Stimulated activated CD4-positive, alpha-beta T cell treated with anti-CD3 and anti-CD28 coated beads, Interleukin-12 subunit alpha, Interleukin-12 subunit beta, amount 100 ng/mL, for 48 hours (primary cell): Measurements from ENCODE around the gene ZNF99.
"Not testable (repeated sequence)": the region's sequence is repeated elsewhere in the genome, so short reads cannot be mapped to it uniquely, and the experiment has no call there.

Source experiments
- DNase-seq, 3 donors: peaks; one replicate each; pipeline ENCODE4 v3.0.0-alpha.2; 2020; ENCODE audit warnings: low read depth in 2 of 3, low spot score in 1 of 3

The ZNF99 gene

DNA sequence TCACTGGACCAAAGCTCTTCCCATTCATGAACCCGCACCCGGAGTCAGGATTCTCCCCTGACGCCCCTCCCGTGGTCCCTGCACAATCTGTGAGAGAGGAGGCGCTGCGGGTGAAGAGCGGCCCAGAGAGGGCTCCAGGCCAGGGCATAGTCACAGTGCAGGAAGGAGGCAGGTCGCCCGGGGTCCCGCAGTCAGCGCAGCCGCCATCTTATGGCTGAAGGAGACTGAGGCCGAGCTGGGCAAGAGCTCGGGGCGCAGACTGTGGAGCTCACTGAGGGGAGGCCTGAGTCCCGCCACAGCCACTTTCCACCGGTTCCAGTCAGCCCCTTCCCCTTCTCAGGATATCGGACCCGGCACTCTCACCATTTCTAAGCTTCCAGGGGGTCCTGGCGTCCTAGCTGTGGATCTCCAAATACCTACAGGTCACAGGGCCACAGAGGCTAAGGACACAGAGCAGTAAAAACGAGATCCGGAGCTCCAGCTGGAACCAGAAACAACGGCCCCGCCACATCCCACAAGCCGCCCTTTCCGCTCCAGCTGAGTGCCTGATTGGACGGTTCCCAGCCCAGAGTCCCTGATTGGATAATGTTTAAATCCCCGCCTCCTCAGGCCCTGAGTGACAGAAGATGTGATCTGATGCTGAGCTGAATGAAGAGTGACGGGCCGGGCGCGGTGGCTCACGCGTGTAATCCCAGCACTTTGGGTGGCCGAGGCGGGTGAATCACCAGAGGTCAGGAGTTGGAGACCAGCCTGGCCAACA, at the start of gene ZNF99:
Gene ZNF99, minus strand, starts transcription at position 501 of the 760 bp plus-strand sequence. Its CDS starts 135 bp downstream, at position 366.
- no peak for DNase-seq

DNA sequence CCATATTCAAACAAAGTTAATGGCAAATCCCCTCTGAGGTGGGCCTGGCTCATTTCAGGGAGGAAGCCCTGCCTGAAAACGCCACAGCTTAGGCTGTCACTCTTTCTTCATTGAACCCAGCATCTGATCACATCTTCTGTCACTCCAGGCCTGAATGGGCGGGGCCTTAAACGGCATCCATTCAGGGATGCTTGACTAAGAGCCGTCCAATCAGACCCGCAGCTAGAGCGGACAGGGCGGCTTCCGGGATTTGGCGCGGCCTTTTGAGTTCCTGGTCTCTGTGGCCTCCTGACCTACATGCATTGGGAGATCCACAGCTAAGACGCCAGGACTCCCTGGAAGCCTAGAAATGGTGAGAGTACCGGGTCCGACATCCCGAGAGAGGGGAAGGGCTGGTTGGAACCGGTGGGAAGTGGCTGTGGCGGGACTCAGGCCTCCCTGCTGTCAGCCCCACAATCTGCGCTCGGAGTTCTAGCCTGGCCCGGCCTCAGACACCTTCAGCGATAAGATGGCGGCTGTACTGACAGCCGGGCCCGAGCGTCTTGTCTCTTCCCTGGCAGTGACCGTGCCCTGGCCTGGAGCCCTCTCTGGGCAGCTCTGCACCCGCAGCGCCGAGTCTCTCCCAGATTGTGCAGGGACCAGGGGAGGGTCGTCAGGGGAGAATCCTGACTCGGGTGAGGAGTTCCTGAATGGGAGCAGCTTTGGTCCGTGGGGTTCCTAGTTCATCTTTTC, 48.2 kb upstream of the ZNF99 start, which contains the start of gene ZNF723:
Gene ZNF723, plus strand, starts transcription at position 261 of the 732 bp plus-strand sequence. Its CDS starts 89 bp downstream, at position 350.
- no peak for DNase-seq

DNA sequence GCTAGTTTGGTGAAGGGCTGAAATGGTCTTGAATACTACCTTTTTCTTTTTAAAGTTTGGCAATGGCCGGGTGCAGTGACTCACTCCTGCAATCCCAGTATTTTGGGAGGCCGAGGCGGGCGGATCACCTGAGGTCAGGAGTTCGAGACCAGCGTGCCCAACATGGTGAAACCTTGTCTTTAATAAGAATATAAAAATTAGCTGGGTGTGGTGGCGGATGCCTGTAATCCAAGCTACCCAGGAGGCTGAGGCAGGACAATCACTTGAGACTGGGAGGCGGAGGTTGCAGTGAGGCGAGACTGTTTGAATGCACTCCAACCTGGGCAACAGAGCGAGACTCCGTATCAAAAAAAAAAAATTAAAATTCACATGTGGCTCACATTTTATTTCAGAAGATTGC, 47.3 kb upstream of the ZNF99 start:
- no peak for DNase-seq

DNA sequence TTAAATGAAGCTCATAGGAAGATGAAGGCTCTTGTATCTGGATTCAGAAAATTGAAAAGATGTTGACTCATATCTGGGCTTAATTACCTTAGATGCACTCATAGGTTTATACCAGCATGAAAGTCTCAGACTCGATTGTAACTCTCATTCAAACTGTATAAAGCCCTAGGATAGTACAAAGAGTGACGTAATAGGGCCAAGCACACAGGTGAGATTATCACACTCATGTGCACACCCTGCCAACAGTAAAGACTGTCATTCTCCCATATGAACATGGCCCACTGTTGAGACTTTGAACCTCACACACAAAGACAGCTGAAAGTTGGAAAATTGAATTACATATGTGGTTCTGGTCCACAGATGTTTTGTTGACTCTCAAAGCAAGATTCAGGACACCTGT, 30.2 kb upstream of the ZNF99 start:
- no peak for DNase-seq

GRCh38 chr19:22807061-22807835, 23.3 kb upstream of the ZNF99 start:
- no peak for DNase-seq

GRCh38 chr19:22806418-22806817, 22.5 kb upstream of the ZNF99 start:
- no peak for DNase-seq

GRCh38 chr19:22797040-22797439, 13.1 kb upstream of the ZNF99 start:
- no peak for DNase-seq

DNA sequence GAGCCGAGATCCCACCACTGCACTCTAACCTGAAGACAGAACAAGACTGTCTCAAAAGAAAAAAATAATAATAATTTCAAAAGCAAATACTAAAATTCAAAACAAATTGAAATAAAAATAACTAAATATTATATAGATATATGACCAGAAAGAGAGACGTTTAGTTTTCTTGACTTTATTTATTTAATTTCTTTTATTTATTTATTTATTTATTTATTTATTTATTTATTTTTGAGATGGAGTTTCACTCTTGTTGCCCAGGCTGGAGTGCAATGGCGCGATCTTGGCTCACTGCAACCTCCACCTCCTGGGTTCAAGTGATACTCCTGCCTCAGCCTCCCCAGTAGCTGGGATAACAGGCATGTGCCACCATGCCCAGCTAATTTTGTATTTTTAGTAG, 8.9 kb upstream of the ZNF99 start:
- not testable (repeated sequence) for DNase-seq

DNA sequence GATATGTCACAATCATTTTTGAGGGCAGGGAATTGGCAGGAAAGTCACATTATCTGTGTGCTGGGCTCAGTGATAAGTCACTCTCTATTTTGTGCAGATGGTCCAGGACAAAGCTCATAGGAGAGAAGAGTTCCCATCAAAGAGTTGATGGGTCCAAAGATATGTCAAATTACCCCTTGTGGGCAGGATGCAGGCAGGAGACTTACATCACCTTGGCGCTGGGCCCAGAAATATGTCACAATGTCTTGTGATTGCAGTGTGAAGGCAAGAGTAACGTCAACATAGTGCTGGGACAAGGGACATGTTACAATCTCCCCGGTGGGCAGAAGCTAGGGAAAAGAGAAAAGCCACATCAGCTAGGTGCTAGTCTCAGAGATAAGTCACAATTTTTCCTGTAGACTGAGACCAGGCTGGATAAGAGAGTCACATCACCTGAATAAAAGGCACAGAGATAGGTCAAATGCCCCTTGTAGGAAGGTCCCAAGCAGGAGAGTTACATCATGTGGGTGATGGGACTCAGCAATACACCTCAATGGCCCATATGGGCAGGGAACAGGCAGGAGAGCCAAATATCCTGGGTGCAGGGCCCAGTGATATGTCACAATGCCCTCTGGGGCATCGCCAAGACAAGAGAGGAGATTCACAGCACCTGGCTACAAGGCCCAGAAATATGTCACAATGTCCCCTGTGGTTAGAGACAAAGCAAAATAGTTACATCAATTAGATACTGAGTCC, 47.9 kb downstream of the ZNF99 start:
- DNase-seq = no peak

DNA sequence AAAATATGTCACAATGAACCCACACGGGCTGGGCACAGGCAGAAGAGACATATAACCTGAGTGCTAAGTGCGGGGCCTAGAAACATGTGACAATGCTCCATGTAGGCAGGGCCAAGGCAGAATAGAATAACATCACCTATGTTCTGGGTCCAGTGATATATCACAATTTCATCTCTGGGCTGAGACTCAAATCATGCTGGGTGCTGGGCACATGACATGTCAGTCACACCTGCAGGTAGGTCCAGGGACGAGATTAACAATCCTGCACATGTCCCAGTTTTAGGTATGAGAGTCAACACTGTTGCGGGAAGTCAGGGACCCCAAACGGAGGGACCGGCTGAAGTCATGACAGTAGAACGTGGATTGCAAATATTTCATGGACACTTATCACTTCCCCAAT, 50.3 kb downstream of the ZNF99 start:
- no peak for DNase-seq

DNA sequence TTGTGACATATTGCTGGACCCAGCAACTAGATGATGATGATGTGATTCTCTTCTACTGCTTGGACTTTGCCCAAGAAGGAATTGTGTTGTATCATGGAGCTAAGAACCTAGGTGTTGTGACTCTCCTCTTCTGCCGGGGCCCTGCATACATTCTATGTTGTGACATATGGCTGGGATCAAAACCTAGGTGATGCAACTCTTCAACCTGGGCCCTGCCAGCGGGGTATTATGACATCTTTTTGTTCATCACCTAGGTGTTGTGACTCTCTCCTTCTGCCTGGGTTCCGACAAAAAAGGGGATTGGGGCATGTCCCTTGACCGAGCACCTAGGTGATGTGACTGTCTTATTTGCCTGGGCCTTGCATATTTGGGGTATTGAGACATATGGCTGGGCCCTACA, 55.7 kb downstream of the ZNF99 start:
- not testable (repeated sequence) for DNase-seq

- not testable (repeated sequence) for DNase-seq
Measured at GRCh38 chr19:22721533-22721932, 62.4 kb downstream of the ZNF99 start.

- no peak for DNase-seq
Measured at GRCh38 chr19:22708983-22709382, 75.0 kb downstream of the ZNF99 start.

DNA sequence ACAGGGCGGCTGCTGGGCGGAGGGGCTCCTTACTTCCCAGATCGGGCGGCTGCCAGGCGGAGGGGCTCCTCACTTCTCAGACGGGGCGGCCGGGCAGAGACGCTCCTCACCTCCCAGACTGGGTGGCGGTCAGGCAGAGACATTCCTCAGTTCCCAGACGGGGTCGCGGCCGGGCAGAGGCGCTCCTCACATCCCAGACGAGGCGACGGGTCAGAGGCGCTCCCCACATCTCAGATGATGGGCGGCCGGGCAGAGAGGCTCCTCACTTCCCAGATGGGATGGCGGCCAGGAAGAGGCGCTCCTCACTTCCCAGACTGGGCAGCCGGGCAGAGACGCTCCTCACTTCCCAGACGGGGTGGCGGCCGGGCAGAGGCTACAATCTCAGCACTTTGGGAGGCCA, 80.9 kb downstream of the ZNF99 start:
- not testable (repeated sequence) for DNase-seq

- not testable (repeated sequence) for DNase-seq
Measured at GRCh38 chr19:22702661-22703060, 81.3 kb downstream of the ZNF99 start.
